HepG2 (cell line): ENCODE measurements around the gene CASKIN1. TPM values are rescaled to one million over a fixed set of nuclear protein-coding genes. Genes with fewer than 3 reads are reported as not detected.

Experiments
- EHMT2 ChIP-seq: fragments of 200-600 bp; sonication (generic); IDR thresholded peaks from 2 replicates; pipeline ENCODE4 v1.7.0; 2017; ENCODE audit warnings: antibody characterized with exemption, low read depth, low read length, borderline replicate concordance
- HDAC1 ChIP-seq: sonication (generic); formaldehyde crosslinking; IDR thresholded peaks from 2 replicates; pipeline ENCODE4 v1.5.1; 2020; ENCODE audit warnings: mild to moderate bottlenecking, missing genetic modification reagents
- HDAC6 ChIP-seq: fragments of 200-600 bp; sonication (generic); IDR thresholded peaks from 2 replicates; pipeline ENCODE4 v1.7.0; 2017; ENCODE audit warnings: mild to moderate bottlenecking, antibody characterized with exemption, low read length, low read depth
- HNF1B ChIP-seq: sonication (generic); formaldehyde crosslinking; IDR thresholded peaks from 2 replicates; pipeline ENCODE4 v1.5.1; 2020; ENCODE audit warnings: mild to moderate bottlenecking, moderate library complexity, missing genetic modification reagents
- HNRNPH1 ChIP-seq: fragments of 200-400 bp; formaldehyde crosslinking; optimal IDR thresholded peaks from 2 replicates; pipeline ENCODE3; 2017; ENCODE audit warnings: mild to moderate bottlenecking, low read depth, low read length
- MYC ChIP-seq: sonication (generic); formaldehyde crosslinking; IDR thresholded peaks from 2 replicates; pipeline ENCODE4 v1.9.0; 2021; ENCODE audit warnings: missing genetic modification reagents, borderline replicate concordance
- NCOR1 ChIP-seq: fragments of 200-600 bp; sonication (generic); IDR thresholded peaks from 2 replicates; pipeline ENCODE4 v1.7.0; 2017; ENCODE audit warnings: antibody characterized with exemption, low read length, borderline replicate concordance
- RBM39 ChIP-seq: fragments of 200-400 bp; formaldehyde crosslinking; IDR thresholded peaks from one replicate; pipeline ENCODE4 v1.6.1; 2018; ENCODE audit warnings: antibody characterized with exemption, mild to moderate bottlenecking, low read depth, low read length; ENCODE audit not compliant: poor library complexity, severe bottlenecking
- SMAD9 ChIP-seq: sonication (generic); formaldehyde crosslinking; IDR thresholded peaks from 2 replicates; pipeline ENCODE4 v1.5.1; 2020; ENCODE audit warnings: mild to moderate bottlenecking, missing genetic modification reagents
- SRY ChIP-seq: sonication (generic); formaldehyde crosslinking; IDR thresholded peaks from 2 replicates; pipeline ENCODE4 v1.8.0; 2022; ENCODE audit warnings: mild to moderate bottlenecking, missing genetic modification reagents
- TERF1 ChIP-seq: sonication (generic); formaldehyde crosslinking; IDR thresholded peaks from 2 replicates; pipeline ENCODE4 v1.8.0; 2022; ENCODE audit warnings: mild to moderate bottlenecking, missing genetic modification reagents, moderate library complexity
- ZNF18 ChIP-seq: sonication (generic); formaldehyde crosslinking; IDR thresholded peaks from 2 replicates; pipeline ENCODE4 v1.8.0; 2022; ENCODE audit warnings: mild to moderate bottlenecking, missing genetic modification reagents; ENCODE audit not compliant: insufficient replicate concordance
- ZNF275 ChIP-seq: sonication (generic); formaldehyde crosslinking; IDR thresholded peaks from 2 replicates; pipeline ENCODE4 v1.8.0; 2022; ENCODE audit warnings: missing genetic modification reagents, mild to moderate bottlenecking, inconsistent platforms, borderline replicate concordance
- ZNF292 ChIP-seq: sonication (generic); formaldehyde crosslinking; IDR thresholded peaks from 2 replicates; pipeline ENCODE4 v1.8.1; 2022; ENCODE audit warnings: mild to moderate bottlenecking, low read depth, missing genetic modification reagents, borderline replicate concordance
- ZNF576 ChIP-seq: sonication (generic); formaldehyde crosslinking; IDR thresholded peaks from 2 replicates; pipeline ENCODE4 v1.4.0; 2020; ENCODE audit warnings: mild to moderate bottlenecking, missing genetic modification reagents
- ZNF687 ChIP-seq: sonication (generic); formaldehyde crosslinking; IDR thresholded peaks from 2 replicates; pipeline ENCODE4 v1.5.1; 2020; ENCODE audit warnings: mild to moderate bottlenecking, missing genetic modification reagents, moderate library complexity
- polyA plus RNA-seq, 8 experiments: library from polyadenylated mRNA; depleted of rRNA in 3 of 8; stranded (reverse) in 7 of 8; unstranded in 1 of 8; fragments of >200 nt; fragmentation: Illumina TruSeq in 4 of 8; extraction: Trizol in 4 of 8; gene quantifications; 2 replicates each; pipeline versions ENCODE4 v1.2.1 to v1.2.3, GENCODE V29; 2011 to 2016; ENCODE audit warnings: low read depth in 4 of 8, missing spikeins in 1 of 8, mixed read lengths in 1 of 8; ENCODE audit not compliant: insufficient read depth in 1 of 8
- total RNA-seq, 5 experiments: library from RNA; depleted of rRNA; stranded (reverse); fragments of >200 nt; fragmentation: Illumina TruSeq; extraction: Trizol; gene quantifications; 2 replicates each; pipeline ENCODE4 v1.2.3, GENCODE V29; 2016; ENCODE audit warnings: low read depth in 1 of 5

Gene CASKIN1
- total and polyA plus RNA-seq, 2 of the 13 experiments (the other 11 are each of a cell fraction or from before 2014, with no cell fraction given): 1.2 to 2.2 TPM

GRCh38 chr16:2205104-2205966 is 8.9 kb upstream of the CASKIN1 start, which contains the start of gene MLST8 (continued):
- TF ChIP-seq HDAC1 (CRISPR knock-in tag) (peak; percentile 27), SMAD9 (CRISPR knock-in tag) (peak; percentile 76; the same call in 1 of the 2 replicates), ZNF18 (CRISPR knock-in tag) (peak; percentile 49), HDAC6 (no peak), TERF1 (CRISPR knock-in tag) (0 out of 2 replicates have a peak, but pooled peaks have one; percentile 56), SRY (CRISPR knock-in tag) (no peak), ZNF275 (no peak), HNRNPH1 (no peak), MYC (CRISPR knock-in tag) (peak; percentile 57), NCOR1 (no peak), ZNF576 (peak; percentile 28; the same call in 1 of the 2 replicates), HNF1B (CRISPR knock-in tag) (peak; percentile 73), ZNF687 (CRISPR knock-in tag) (peak; percentile 78), EHMT2 (no peak), ZNF292 (CRISPR knock-in tag) (no peak), RBM39 (no peak)
